ENCODE data around the gene GABPB1.

GABPB1 gene

DNA sequence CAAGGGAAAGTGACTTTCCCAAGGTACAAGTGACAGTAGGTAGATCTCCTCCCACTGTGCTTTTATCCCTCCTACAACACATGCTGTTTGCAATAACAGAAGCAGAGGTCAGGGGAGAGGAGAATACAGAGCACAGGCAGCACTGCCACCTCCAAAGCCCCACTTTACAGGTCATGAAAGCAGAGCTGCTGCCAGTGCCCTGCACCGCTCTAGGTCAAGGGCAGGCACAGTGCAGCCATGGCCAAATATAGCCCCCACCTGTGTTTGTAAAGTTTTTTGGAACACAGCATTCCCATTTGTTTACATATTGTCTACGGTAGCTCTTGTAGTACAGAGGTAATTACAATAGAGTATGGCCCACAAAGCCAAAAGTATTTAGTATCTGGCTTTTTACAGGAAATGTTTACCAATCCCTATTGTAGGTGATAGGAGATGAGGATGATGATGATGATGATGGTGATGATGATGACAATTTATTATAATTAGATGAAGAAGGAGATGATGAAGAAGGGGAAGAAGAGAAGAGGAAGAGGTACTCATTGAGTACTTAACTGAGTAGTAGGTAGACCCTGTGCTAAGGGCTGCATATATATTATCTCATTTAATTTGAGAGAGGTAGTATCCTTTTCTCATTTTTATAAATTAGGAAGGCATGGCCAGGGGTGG lies 109.9 kb downstream of the GABPB1 start:
- DNase-seq: no peak

DNA sequence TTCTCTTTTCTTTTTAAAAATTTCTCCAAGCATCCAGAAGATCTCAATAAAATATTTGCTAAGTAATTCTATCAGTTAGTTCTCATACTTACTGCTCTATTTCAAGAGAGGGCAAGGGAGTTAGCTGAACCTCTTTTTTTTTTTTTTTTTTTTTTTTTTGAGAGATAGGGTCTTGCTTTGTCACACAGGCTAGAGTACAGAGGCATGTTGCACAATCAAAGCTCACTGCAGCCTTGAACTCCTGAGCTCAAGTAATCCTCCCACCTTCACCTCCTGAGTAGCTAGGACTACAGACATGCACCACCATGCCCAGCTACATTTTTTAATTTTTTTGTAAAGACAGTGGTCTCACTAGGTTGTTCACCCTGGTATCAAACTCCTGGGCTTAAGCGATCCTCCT lies 110.8 kb downstream of the GABPB1 start:
- DNase-seq: no peak

DNA sequence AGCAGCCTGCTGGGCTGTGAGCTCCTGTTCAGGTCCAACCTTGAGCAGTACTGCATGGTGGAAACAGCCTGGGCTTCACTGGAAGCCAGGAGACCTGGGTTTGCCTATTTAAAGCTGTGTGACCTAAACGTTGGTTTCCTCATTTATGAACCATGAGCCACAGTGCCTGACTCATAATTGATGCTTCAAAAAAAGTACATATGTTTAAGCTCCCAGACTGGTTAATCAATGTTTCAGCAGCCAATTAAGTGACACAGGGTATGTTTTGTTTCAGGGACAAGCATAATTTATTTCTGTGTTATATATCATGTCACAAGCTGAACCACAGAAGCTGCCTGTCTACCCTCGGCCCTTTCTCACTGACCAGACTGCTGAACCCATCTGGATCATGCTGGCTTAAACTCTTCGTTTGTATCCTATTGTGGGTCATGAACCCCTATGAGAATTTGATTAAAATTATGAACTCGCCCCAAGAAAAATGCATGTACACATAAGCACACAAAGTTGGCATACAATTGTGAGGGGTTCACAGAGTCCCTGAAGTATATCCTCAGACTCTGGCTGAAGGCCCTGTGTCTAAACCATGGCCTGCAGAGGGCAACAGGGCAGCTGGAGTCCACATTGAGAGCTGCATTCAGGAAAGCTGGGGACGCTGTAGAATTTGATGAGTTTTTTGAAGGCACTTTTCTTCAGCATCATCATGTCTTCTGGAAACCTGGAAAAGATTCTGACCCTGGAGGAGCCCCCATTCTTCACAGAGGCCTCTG lies 113.1 kb downstream of the GABPB1 start:
- no peak for DNase-seq

DNA sequence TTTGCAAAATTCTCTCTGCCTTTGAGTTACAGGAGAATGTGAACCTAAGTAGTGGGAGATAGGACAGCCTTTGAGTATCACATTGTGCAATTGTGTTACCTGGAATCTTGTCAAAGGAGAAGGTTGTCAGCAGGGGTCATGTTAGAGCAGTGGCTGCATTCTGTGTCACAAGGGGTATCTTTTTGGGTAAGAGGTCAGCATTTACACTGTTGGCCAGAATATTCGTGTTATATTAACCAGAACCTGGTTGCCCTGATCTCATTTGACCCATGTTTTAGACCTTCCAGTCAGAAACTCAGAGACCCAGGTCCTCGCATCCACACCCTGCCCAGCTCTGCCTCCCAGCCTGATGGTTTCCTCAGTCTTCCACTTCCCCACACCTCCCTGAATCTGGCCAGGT lies 116.7 kb downstream of the GABPB1 start:
- DNase-seq: no peak

DNA sequence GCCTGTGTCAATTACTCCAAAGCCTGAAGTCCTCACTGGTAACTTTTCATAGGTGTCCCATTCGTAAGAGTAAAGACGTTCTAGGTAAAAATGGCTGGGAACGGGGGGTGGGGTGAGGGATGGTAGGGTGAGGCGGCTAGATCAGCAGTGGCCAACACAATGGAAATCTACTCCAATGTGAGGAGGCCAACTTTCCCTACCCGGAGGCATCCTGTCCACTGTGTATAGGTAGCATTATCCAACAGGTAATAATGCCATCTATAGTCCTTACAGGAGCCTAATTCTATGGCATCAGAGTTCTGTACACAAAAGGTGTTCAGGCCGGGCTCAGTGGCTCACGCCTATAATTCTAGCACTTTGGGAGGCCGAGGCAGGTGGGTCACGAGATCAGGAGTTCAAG lies 118.6 kb downstream of the GABPB1 start:
- no peak for DNase-seq

DNA sequence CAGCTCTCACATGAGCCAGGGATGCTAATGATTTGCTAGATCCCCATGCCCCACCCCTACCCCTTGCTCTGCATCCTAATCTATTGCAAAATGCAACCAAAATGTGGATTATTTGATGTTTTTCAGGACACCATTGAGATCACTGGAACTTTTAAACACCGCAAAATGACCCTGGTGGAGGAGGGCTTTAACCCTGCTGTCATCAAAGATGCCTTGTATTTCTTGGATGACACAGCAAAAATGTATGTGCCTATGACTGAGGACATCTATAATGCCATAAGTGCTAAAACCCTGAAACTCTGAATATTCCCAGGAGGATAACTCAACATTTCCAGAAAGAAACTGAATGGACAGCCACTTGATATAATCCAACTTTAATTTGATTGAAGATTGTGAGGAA lies 119.2 kb downstream of the GABPB1 start:
- no peak for DNase-seq

DNA sequence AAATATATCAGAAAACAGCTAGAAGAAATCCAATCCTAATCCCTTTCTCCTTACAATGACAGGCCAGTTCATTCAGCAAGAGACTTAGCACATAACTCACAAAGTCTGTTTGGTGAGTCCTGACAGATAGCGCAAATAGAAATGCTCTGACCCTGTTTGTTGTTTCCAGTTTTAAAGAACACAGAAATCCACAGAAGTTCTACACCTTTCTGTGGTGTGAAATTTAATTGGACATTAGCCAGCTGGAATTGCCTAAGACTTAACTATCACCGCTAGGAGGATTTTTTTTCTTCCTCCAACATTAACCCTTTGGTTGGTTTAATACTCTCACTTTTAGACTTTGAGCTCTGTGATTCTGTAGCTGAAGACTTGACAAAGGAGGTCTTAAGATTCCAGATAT lies 120.2 kb downstream of the GABPB1 start:
- DNase-seq: no peak

DNA sequence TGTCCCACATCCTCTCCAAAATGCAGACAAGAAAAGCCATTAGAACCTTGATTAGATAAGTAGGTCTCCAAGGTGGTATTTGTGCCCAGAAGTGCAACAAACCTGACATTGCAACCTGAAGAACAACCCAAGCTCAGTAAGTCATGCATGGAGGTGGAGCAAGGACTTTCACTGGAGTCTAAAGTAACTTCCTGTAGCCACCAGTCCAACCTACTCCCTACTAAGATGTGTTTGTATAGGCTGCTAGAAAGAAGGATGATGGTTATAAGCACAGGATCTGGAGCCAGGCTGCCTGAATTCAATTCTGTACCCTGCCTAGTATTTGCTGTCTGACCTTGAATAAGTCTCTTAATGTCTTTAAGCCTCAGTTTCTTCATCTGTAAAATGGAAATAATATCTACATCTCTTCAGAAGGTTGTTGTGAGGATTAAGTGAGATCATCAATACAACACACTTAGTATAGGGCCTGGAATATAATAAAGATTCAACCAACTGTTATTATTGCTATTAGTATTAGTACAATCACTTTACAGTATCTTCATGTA lies 121.7 kb downstream of the GABPB1 start:
- DNase-seq: no peak

DNA sequence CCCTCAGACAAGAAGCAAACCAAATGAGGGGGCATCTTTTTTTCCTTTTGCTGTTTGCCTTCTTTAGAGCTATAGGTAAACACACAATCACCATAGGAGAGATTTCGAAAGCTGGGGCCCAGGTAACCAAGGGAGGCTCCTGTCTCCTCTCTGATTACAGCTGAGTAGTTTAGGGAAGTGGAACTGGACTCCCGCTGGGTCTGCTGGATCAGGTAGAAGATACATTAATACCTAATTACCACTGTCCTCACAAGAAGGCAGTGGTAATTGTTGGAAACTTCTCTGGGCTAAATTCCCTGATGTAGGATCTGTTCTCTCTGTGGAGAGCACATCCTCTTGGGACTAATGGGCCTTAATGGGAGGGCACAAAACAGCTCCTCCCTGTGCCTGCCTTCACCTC lies 122.2 kb downstream of the GABPB1 start:
- DNase-seq: no peak

DNA sequence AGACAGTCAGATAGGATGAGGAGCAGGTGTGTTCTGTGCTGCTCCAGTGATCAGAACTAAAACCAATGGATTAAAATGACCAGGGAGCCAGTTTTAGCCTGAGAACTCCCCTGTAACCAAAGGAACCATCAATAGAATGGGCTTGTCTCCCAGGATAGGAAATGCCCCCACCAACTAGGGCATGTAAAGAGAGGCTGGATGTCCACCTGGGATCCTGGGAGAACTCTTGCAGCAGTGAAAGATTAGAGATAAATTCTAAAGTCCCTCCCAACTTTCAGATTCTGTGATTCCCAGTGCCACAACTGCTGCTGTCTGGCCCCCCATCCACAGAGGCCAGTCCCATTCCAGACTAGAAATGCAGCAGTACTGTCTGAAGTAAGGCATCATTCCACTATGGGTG lies 123.2 kb downstream of the GABPB1 start:
- no peak for DNase-seq

DNA sequence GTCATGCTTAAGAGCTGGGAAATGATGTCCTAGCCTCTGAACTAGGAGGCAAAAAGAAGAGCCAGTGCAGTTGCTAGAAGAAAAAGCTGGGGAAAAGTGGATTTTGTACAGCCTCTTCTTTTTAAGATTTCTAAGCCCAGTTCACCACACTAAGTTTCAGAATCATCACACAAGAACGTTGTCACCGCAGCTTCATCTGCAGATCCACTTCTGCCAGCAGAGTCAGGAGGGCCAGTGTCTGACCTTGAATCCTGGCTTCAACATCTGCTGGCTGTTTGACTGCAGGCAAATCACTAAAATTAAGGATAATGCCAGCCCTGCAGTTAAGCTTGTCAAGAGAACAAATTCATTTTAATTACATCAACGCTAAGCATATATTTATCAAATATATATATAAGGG lies 125.7 kb downstream of the GABPB1 start:
- DNase-seq: no peak

DNA sequence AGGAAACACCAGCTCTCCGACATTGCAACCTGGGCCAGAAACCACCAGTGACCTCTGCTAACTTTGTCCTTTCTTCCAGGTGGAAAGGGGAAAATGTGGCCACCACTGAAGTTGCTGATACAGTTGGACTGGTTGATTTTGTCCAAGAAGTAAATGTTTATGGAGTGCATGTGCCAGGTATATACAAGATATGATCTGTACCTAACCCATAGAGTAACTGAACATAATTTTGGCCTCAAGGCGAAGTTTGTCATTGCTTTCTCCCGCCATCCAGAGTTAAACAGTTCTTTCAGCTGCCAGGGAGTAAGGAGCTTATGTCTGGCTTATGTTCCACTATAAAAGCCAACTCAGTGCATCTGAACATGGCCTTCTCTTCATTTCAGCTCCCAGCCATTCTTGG lies 126.1 kb downstream of the GABPB1 start:
- DNase-seq: no peak

DNA sequence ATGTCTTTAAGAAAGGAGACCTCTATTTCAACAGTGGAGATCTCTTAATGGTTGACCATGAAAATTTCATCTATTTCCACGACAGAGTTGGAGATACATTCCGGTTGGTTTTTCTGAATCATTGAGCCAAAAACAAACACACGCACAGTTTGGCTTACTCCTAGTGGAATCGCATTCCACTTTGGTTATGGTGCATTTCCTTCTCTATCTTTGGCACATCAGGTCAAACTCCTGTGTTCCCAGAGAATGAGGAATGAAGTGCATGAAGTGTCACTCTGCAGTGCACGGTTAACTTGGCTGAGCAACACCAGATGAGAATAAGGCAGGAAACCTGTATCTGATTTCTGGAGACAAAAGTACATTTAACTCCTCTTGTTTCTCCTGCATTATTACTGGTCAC lies 127.9 kb downstream of the GABPB1 start:
- no peak for DNase-seq

DNA sequence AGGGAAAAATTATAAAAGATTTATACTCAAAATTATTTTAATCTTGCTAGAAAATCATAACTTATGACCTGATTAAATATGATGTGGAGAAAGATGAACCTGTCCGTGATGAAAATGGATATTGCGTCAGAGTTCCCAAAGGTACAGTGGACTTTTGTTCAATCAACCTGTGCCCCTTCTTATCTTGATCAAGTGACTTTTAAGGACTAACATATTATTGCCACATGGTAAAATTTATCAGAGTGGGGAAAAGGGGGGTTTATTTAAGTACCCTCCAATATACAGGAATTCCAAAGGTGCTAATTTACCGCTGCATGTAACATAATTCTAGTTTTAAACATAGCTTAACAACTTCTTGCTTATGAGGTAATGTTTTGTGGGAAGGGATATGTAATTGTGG lies 129.1 kb downstream of the GABPB1 start:
- DNase-seq: no peak
